T-helper 17 cell (primary cell): ENCODE measurements around the gene GRB10. TPM values are rescaled to one million over a fixed set of nuclear protein-coding genes. Genes with fewer than 3 reads are reported as not detected.
A peak's percentile ranks its signal among the peaks of the same experiment; 100 is the strongest.

Experiments used
- ATAC-seq: fragments of 150-1000 bp; cut with Tn5 transposase; 2 replicates; pipeline ENCODE4 v1.10.0; 2021; ENCODE audit warnings: mild to moderate bottlenecking, moderate library complexity
- DNase-seq, 3 donors: peaks; one replicate each; pipeline versions ENCODE4 v3.0.0 to v3.0.0-alpha.2; 2020 to 2021
- H3K9me3 ChIP-seq: one replicate; pipeline ENCODE4 v1.7.0; 2013; ENCODE audit warnings: low read length, mild to moderate bottlenecking; ENCODE audit not compliant: control insufficient read depth, poor library complexity, severe bottlenecking
- H3K27ac Mint-ChIP-seq: one replicate; pipeline ENCODE4 v1.8.0; 2022; ENCODE audit warnings: mild to moderate bottlenecking, moderate library complexity, mixed read lengths
- H3K27me3 Mint-ChIP-seq: one replicate; pipeline ENCODE4 v1.8.0; 2022; ENCODE audit warnings: mixed read lengths
- H3K36me3 Mint-ChIP-seq: one replicate; pipeline ENCODE4 v1.8.0; 2022; ENCODE audit warnings: low read depth, mixed read lengths
- H3K4me1 Mint-ChIP-seq: one replicate; pipeline ENCODE4 v1.8.0; 2022; ENCODE audit warnings: mild to moderate bottlenecking, mixed read lengths
- H3K4me3 Mint-ChIP-seq: one replicate; pipeline ENCODE4 v1.8.0; 2022; ENCODE audit warnings: mild to moderate bottlenecking, moderate library complexity, mixed read lengths
- total RNA-seq, 4 donors: library from RNA in 2 of 4; stranded (reverse) in 2 of 4; gene quantifications; one replicate each; pipeline ENCODE4 v1.2.3 and lab custom pipeline; 2022 to 2026

The GRB10 gene
- total RNA-seq, 2 donors from 2014 or later, result 3.8 to 7.0 TPM

GRCh38 chr7:50762337-50762736, 20.4 kb downstream of the GRB10 start:
- H3K4me3 Mint-ChIP-seq, result no peak overlapping the region
- no peak overlapping the region for H3K27ac Mint-ChIP-seq
- H3K9me3 ChIP-seq, result no peaks in the 10 kb centered on the region
- no peaks in the 10 kb centered on the region for H3K27me3 Mint-ChIP-seq
- H3K4me1 Mint-ChIP-seq, result peaks cover 5% of the 10 kb centered on the region
- no peak for DNase-seq
- no peak for ATAC-seq
- no peaks in the 10 kb centered on the region for H3K36me3 Mint-ChIP-seq

GRCh38 chr7:50761713-50762112, 21.0 kb downstream of the GRB10 start:
- DNase-seq, result no peak
- H3K27ac Mint-ChIP-seq, result peak overlapping the region; percentile 1
- peaks cover 5% of the 10 kb centered on the region for H3K4me1 Mint-ChIP-seq
- no peaks in the 10 kb centered on the region for H3K27me3 Mint-ChIP-seq
- no peaks in the 10 kb centered on the region for H3K9me3 ChIP-seq
- H3K36me3 Mint-ChIP-seq, result no peaks in the 10 kb centered on the region
- peak; percentile 35 for ATAC-seq
- H3K4me3 Mint-ChIP-seq, result peak overlapping the region; percentile 25

- no peaks in the 10 kb centered on the region for H3K27me3 Mint-ChIP-seq
- no peak overlapping the region for H3K4me3 Mint-ChIP-seq
- no peak overlapping the region for H3K27ac Mint-ChIP-seq
- H3K9me3 ChIP-seq, result no peaks in the 10 kb centered on the region
- no peaks in the 10 kb centered on the region for H3K36me3 Mint-ChIP-seq
- ATAC-seq, result no peak
- H3K4me1 Mint-ChIP-seq, result peaks cover 10% of the 10 kb centered on the region
- DNase-seq, result no peak
Observed at GRCh38 chr7:50757703-50758390, 24.8 kb downstream of the GRB10 start.

GRCh38 chr7:50756180-50756579, 26.5 kb downstream of the GRB10 start:
- H3K36me3 Mint-ChIP-seq, result peaks cover 3% of the 10 kb centered on the region
- H3K9me3 ChIP-seq, result no peaks in the 10 kb centered on the region
- H3K27me3 Mint-ChIP-seq, result no peaks in the 10 kb centered on the region
- H3K27ac Mint-ChIP-seq, result no peak overlapping the region
- ATAC-seq (no peak), DNase-seq (no peak)
- H3K4me1 Mint-ChIP-seq, result peaks cover 5% of the 10 kb centered on the region
- H3K4me3 Mint-ChIP-seq, result no peak overlapping the region

GRCh38 chr7:50754684-50755083, 28.0 kb downstream of the GRB10 start:
- no peak for ATAC-seq
- no peaks in the 10 kb centered on the region for H3K9me3 ChIP-seq
- Mint-ChIP-seq H3K27me3 (no peaks in the 10 kb centered on the region), H3K4me3 (no peak overlapping the region), H3K27ac (no peak overlapping the region), H3K36me3 (peaks cover 3% of the 10 kb centered on the region), H3K4me1 (peaks cover 5% of the 10 kb centered on the region)
- DNase-seq, result no peak

GRCh38 chr7:50754241-50754640, 28.5 kb downstream of the GRB10 start:
- Mint-ChIP-seq H3K36me3 (peaks cover 3% of the 10 kb centered on the region), H3K27ac (no peak overlapping the region), H3K4me1 (peaks cover 5% of the 10 kb centered on the region), H3K4me3 (no peak overlapping the region), H3K27me3 (no peaks in the 10 kb centered on the region)
- DNase-seq (no peak), ATAC-seq (no peak)
- H3K9me3 ChIP-seq, result no peaks in the 10 kb centered on the region

GRCh38 chr7:50752422-50752821, 30.3 kb downstream of the GRB10 start:
- ATAC-seq (no peak), DNase-seq (no peak)
- peaks cover 5% of the 10 kb centered on the region for H3K36me3 Mint-ChIP-seq
- no peak overlapping the region for H3K27ac Mint-ChIP-seq
- no peaks in the 10 kb centered on the region for H3K9me3 ChIP-seq
- no peak overlapping the region for H3K4me3 Mint-ChIP-seq
- peaks cover 9% of the 10 kb centered on the region for H3K27me3 Mint-ChIP-seq
- peaks cover 5% of the 10 kb centered on the region for H3K4me1 Mint-ChIP-seq

GRCh38 chr7:50751146-50751545, 31.6 kb downstream of the GRB10 start:
- Mint-ChIP-seq H3K27me3 (peaks cover 11% of the 10 kb centered on the region), H3K27ac (no peak overlapping the region), H3K36me3 (peaks cover 5% of the 10 kb centered on the region), H3K4me1 (peaks cover 5% of the 10 kb centered on the region), H3K4me3 (no peak overlapping the region)
- H3K9me3 ChIP-seq, result no peaks in the 10 kb centered on the region
- ATAC-seq (no peak), DNase-seq (no peak)

GRCh38 chr7:50749896-50750295, 32.8 kb downstream of the GRB10 start:
- Mint-ChIP-seq H3K36me3 (peaks cover 5% of the 10 kb centered on the region), H3K4me1 (peaks cover 5% of the 10 kb centered on the region), H3K27me3 (peaks cover 11% of the 10 kb centered on the region), H3K27ac (no peak overlapping the region), H3K4me3 (no peak overlapping the region)
- ATAC-seq, result no peak
- no peaks in the 10 kb centered on the region for H3K9me3 ChIP-seq
- DNase-seq, result no peak

GRCh38 chr7:50748472-50748871, 34.2 kb downstream of the GRB10 start:
- H3K36me3 Mint-ChIP-seq, result peaks cover 5% of the 10 kb centered on the region
- no peaks in the 10 kb centered on the region for H3K4me1 Mint-ChIP-seq
- no peak for ATAC-seq
- H3K9me3 ChIP-seq, result no peaks in the 10 kb centered on the region
- no peak for DNase-seq
- peaks cover 11% of the 10 kb centered on the region for H3K27me3 Mint-ChIP-seq
- no peak overlapping the region for H3K4me3 Mint-ChIP-seq
- H3K27ac Mint-ChIP-seq, result no peak overlapping the region

- Mint-ChIP-seq H3K36me3 (peaks cover 3% of the 10 kb centered on the region), H3K4me1 (peaks cover 2% of the 10 kb centered on the region), H3K27me3 (peaks cover 11% of the 10 kb centered on the region), H3K4me3 (no peak overlapping the region), H3K27ac (no peak overlapping the region)
- DNase-seq (no peak), ATAC-seq (no peak)
- no peaks in the 10 kb centered on the region for H3K9me3 ChIP-seq
Observed at GRCh38 chr7:50745835-50746234, 36.9 kb downstream of the GRB10 start.

- DNase-seq, result no peak
- ATAC-seq, result no peak
- Mint-ChIP-seq H3K4me3 (no peak overlapping the region), H3K36me3 (peaks cover 3% of the 10 kb centered on the region), H3K4me1 (peaks cover 5% of the 10 kb centered on the region), H3K27ac (no peak overlapping the region), H3K27me3 (peaks cover 11% of the 10 kb centered on the region)
- H3K9me3 ChIP-seq, result no peaks in the 10 kb centered on the region
Observed at GRCh38 chr7:50745336-50745735, 37.4 kb downstream of the GRB10 start.

GRCh38 chr7:50743893-50744292, 38.8 kb downstream of the GRB10 start:
- peaks cover 16% of the 10 kb centered on the region for H3K4me1 Mint-ChIP-seq
- no peaks in the 10 kb centered on the region for H3K9me3 ChIP-seq
- H3K27ac Mint-ChIP-seq, result no peak overlapping the region
- H3K27me3 Mint-ChIP-seq, result peaks cover 11% of the 10 kb centered on the region
- ATAC-seq, result no peak
- no peak for DNase-seq
- no peak overlapping the region for H3K4me3 Mint-ChIP-seq
- H3K36me3 Mint-ChIP-seq, result peaks cover 3% of the 10 kb centered on the region

- no peak overlapping the region for H3K4me3 Mint-ChIP-seq
- peaks cover 8% of the 10 kb centered on the region for H3K27me3 Mint-ChIP-seq
- peaks cover 16% of the 10 kb centered on the region for H3K4me1 Mint-ChIP-seq
- DNase-seq, result no peak
- H3K27ac Mint-ChIP-seq, result no peak overlapping the region
- H3K9me3 ChIP-seq, result no peaks in the 10 kb centered on the region
- H3K36me3 Mint-ChIP-seq, result peaks cover 3% of the 10 kb centered on the region
- ATAC-seq, result no peak
Observed at GRCh38 chr7:50743016-50743415, 39.7 kb downstream of the GRB10 start.
